Stimulated activated CD4-positive, alpha-beta T cell treated with anti-CD3 and anti-CD28 coated beads, Interleukin-4, amount 100 ng/mL, for 24 hours (primary cell): ENCODE results near the gene C6orf132.
"Not testable (repeated sequence)": the region's sequence is repeated elsewhere in the genome, so short reads cannot be mapped to it uniquely, and the experiment has no call there.

Experiments used
- DNase-seq: peaks from one replicate; pipeline ENCODE4 v3.0.0-alpha.2; 2020

C6orf132 gene

GRCh38 chr6:42158631-42159030, 16.2 kb upstream of the C6orf132 start:
- no peak for DNase-seq

DNA sequence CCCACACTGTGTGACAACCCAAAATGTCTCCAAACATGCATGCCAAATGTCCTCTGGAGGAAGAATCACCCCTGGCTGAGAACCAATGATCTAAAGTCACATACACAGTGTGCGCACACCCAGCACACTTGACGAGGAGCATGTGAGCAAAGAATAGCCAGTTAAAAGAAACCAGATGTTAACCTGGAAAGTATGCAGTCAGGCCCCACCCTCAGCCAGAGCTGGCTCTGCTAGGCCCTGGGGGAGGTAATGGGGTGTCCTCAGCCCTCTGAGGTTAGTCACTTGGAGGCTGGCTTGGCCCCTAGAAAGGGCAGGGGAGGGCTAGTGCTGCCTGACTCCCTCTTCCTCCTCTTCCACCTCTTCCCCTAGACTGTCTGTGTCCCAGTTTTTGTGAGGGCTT, 15.6 kb upstream of the C6orf132 start:
- DNase-seq = no peak

GRCh38 chr6:42156638-42157037, 14.2 kb upstream of the C6orf132 start:
- DNase-seq = no peak

DNA sequence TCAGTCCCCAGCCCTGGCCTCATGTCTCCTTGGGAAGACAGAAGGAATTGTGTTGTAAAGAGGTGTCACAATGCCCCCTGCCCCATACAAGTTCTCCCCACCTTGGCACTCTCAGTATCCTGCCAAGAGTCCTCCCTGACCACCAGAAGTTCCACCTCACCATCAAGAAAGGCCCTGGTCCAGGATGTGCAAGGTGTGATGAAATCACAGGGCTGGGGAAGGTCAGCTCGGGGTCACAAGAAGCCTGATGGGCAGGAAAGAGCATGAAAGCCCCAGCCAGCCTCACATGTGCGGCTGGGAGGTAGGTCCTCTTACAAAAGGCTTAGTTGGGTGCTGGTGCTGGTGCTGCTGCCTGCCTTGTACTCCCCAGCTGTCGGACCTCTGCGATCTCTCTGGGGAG, 12.9 kb upstream of the C6orf132 start:
- DNase-seq = no peak

DNA sequence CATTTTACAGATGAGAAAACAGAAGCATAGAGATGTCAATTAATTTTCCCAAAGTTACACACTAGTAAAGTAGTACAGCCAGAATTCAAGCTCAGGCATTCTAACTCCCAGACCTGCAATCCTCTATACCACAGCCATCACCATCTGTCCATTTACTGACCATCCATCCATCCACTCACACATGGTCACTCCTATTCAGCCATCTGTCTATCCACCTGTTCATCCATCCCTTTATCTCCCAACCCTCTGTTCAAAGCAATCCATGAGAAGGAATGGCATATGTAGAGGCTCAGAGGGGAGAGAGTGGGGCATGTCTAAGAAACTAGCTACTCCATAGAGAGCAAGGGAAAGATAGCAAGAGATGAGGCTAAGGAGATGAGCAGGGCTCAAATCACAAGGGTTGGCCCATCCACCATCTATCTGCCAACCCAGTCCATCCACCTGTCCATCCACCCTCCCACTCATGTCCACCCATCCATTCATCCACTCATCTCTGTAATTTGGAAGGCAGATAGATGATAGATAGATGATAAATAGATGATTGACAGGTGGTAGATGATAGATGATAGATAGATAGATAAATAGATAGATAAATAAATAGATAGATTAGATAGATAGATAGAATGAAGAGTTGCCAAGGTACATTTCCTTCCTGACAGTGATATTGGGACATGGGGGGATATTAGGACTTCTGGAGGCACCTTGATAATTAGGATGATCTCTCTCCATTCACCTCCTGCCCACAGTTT, 12.2 kb upstream of the C6orf132 start:
- no peak for DNase-seq

DNA sequence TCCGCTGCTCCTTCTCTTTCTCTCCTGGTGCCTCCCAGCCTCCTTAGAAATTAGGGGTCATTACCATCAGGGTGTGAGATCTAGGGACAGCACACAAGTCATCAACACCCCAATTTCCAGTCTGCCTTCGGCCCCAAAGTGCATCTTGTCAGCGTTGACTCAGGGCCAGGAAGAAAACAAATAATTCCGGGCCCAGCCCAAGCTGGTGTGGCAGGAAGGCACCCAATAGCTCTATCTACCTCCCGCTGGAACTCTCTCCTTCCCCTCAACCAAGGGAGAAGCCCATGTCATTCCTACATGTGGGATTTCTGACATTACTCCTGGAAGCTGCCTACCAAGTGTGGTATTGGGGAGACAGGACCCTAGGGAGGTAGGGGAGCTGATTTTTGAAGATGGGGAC, 11.5 kb upstream of the C6orf132 start:
- no peak for DNase-seq

- not testable (repeated sequence) for DNase-seq
Measured at GRCh38 chr6:42152528-42153213, 10.3 kb upstream of the C6orf132 start.

DNA sequence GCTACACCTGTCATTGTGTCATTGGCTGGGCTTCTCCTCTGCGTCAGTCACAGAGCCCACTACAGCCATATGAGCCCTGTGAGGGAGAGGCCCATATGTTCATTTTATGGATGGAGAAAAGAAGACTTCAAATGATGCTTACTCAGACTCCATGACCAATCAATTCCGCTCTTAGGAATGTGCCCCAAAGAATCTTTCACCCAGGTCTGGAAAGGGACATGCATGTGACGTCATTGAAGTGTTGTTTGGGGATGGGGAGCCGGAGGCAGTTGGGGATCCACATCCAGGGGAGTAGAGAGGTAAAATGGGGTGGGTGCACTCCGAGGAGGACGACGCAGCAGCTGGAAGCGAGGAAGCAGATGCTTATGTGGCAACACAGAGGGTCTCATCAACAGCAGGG, 9.6 kb upstream of the C6orf132 start:
- no peak for DNase-seq

DNA sequence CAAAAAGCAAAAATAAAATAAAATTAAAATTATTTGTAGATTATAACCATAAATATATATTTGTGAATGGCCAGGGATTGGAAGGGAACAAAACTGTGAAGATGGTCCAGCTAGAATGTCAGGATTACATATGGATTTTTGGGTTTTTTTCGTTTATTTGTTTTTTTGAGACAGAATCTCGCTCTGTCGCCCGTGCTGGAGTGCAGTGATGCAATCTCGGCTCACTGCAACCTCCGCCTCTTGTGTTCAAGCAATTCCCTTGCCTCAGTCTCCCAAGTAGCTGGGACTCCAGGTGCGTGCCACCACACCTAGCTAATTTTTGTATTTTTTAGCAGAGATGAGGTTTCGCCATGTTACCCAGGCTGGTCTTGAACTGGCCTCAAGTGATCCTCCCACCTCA, 7.8 kb upstream of the C6orf132 start:
- DNase-seq = no peak

GRCh38 chr6:42148058-42148457, 5.6 kb upstream of the C6orf132 start:
- no peak for DNase-seq

DNA sequence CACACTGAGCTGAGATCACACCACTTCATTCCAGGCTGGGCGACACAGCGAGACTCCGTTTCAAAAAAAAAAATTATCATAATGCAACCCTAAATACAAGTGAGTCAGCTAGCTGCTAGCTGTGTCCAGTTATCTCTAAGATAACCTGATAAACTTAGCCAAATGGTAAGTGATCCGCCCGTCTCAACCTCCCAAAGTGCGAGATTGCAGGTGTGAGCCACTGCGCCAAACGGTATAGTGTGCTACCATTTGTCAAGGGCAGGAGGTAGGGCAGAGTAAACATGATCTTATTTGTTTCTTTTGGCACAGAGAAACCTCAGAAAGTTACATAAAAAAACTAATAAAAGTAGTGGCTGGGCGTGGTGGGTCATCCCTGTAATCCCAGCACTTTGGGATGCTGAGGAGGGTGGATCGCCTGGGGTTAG, 4.7 kb upstream of the C6orf132 start:
- DNase-seq = no peak

GRCh38 chr6:42141603-42142117, 760 bp downstream of the C6orf132 start:
- DNase-seq = no peak

GRCh38 chr6:42140756-42141602, 1.4 kb downstream of the C6orf132 start:
- no peak for DNase-seq

DNA sequence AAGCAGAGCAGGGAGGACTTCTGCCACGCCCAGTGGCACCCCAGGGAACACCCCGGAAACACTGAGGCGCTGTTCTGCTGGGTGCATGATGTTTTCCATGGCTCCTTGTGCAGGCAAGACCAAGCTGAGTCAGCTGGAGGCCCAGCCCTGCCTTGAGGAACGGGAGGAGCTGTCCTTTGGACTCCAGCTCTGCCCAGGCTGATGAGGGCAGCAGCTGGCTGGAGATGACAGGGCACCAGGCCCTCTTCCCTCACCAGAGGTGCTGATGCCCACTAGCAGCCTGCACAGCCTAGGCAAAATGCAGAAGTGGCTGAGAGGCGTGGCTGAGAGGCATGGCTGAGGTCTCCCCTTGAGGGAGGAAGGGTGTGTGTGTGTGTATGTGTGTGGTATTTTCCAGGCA, 2.4 kb downstream of the C6orf132 start:
- no peak for DNase-seq

DNA sequence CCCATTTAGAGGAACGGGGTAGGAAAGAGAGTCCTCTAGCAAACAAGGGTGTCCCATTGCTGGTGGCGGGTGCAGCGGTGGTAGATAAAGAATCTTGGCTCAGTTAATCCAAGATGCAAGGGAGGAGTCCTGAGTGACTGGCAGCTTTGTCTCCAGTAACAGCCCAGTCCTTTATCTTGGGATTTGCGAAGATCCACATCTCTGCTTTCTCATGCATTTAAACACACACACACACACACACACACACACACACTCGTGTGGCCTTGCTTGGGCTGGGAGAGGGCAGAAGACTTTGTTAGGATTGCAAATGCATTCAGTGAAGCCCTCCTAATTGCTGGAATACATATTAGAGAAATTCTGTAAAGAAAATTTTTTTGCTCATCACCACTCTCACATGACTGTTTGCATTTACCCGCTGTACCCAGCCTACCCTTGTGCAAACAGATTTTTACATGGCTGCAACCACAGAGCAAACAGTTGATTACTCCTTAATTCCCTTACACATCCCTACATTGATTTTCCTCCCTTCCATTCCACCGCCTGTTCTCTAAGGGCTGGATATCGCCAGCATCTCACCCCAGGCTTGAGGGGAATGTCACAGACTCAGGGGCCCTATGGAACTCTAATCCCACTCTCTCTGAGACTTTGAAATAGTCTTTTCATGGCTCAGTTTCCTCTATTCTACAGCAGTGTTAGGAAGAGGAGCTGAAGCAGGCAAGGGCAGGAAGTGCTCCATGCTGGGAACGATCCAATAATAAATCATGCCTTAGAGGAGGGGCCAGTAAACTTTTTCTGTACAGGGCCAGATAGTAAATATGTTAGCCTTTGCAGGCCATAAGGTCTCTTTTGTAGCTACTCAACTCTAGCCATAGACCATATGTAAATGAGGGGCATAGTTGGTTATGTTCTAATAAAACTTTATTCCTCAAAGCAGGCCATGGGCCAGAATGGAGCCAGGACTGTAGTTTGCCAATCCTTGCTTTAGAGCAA, 3.5 kb downstream of the C6orf132 start:
- no peak for DNase-seq

GRCh38 chr6:42138190-42138589, 4.2 kb downstream of the C6orf132 start:
- DNase-seq = no peak

DNA sequence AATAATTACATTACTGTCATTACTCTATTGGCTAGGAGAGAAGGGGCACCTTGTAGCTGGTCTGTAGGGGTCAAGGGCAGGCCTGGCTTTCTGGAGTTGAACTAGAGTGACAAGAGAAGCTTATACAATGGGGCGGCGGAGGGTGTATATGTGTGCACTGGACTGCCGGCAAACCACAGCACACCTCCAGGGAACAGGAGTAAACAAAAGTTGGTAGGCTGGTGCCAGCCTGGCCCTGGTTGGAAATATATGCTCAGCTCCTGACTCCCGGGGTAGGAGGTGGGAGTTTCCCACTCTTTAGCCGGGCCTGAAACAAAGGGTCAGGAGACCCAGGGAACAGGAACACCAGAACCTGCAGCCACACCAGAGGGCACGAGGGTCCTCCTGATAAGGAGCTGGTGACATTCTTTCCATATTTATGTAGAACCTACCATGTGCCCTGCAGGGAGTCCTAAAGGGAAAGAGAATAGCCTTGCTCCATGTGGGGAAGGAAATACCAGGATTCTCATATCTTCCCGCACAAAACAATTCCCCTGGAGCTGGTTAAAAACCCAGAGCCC, 5.1 kb downstream of the C6orf132 start:
- no peak for DNase-seq

- peak; percentile 32 for DNase-seq
Measured at GRCh38 chr6:42136508-42137193, 5.8 kb downstream of the C6orf132 start.

DNA sequence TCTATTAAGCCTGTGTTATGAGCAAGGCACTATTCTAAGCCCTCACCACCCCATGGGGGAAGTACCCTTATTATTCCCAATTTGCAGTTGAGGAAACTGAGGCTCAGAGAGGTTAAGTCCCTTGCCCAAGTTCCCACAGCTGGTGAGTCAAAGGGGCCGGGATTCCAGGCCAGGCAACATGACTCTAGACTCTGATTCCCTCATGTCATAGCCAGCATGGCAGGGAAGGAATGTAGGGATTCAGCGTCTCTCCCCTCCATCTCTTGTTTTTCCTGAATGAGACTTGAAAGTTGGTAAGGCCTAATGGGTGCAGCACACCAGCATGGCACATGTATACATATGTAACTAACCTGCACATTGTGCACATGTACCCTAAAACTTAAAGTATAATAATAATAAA, 6.7 kb downstream of the C6orf132 start:
- no peak for DNase-seq

GRCh38 chr6:42135161-42135560, 7.3 kb downstream of the C6orf132 start:
- DNase-seq = no peak

DNA sequence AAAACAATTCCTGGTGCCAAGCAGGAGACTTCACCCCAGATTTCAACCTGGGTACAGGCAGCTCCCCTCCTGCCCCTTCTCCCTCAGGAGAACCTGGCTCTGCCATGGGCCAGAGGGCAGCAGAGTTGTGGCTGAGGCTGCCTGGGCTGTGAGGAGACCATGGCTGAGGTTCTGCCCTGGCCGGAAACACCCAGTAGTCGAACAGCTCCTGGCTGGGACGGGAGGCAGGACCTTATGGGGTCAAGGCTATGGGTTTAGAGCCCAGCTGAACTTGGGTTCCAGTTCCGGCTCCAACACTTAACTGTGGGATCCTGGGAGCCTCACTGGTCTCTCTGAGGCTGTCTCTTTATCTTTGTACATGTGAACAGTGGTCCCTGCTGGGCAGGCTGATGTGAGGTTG, 8.5 kb downstream of the C6orf132 start:
- DNase-seq = no peak
